Suprapubic skin (tissue), 3 donors: ENCODE results near the gene MED4.

ENCODE experiments used
- POLR2A ChIP-seq, 2 donors: fragments of 450-650 bp; IDR thresholded peaks; one replicate each; pipeline ENCODE4 v1.6.1; 2017; ENCODE audit warnings: antibody characterized with exemption in 2 of 2, mild to moderate bottlenecking in 2 of 2, moderate library complexity in 2 of 2
- TF ChIP-seq, protein P1 (sequence below), 2 donors: fragments of 200-600 bp in 1 of 2; fragments of 450-650 bp in 1 of 2; sonication (generic) in 1 of 2; IDR thresholded peaks; one replicate each; pipeline ENCODE4 v1.5.1; 2016 to 2019; ENCODE audit warnings: antibody characterized with exemption in 2 of 2, mild to moderate bottlenecking in 1 of 2, moderate library complexity in 1 of 2

DNA sequence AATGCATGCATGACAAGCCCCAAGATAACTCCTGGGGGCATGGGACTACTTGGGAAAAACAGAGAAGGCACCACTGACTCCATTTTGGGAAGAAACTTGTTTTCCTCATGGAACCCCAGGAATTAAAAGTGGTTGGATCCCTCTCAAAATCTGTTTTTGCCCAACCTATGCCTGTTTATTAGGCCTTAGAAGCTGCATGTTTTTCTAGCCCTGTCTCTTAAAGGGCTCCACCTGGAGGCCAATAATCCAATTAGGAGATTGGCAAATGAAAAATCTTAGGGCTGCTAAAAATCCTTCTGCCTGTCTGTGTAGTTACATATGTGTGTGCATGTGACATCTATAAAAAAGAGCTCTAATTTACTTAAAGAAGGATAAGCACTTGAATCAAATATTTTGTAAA, 26.9 kb downstream of the MED4 start:
- TF ChIP-seq, protein P1, sequence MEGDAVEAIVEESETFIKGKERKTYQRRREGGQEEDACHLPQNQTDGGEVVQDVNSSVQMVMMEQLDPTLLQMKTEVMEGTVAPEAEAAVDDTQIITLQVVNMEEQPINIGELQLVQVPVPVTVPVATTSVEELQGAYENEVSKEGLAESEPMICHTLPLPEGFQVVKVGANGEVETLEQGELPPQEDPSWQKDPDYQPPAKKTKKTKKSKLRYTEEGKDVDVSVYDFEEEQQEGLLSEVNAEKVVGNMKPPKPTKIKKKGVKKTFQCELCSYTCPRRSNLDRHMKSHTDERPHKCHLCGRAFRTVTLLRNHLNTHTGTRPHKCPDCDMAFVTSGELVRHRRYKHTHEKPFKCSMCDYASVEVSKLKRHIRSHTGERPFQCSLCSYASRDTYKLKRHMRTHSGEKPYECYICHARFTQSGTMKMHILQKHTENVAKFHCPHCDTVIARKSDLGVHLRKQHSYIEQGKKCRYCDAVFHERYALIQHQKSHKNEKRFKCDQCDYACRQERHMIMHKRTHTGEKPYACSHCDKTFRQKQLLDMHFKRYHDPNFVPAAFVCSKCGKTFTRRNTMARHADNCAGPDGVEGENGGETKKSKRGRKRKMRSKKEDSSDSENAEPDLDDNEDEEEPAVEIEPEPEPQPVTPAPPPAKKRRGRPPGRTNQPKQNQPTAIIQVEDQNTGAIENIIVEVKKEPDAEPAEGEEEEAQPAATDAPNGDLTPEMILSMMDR (IDR thresholded peaks at IDR 0.05), result no peak
- no peak for TF ChIP-seq POLR2A (IDR thresholded peaks at IDR 0.05)
